Motor neuron (in vitro differentiated cells): ENCODE data around the gene MARS2. TPM values are rescaled to one million over a fixed set of nuclear protein-coding genes. Genes with fewer than 3 reads are reported as not detected.
"Not testable (repeated sequence)": the region's sequence is repeated elsewhere in the genome, so short reads cannot be mapped to it uniquely, and the experiment has no call there.

Experiments used
- ATAC-seq, 8 experiments: fragments of 200-7000 bp; cut with Tn5 transposase; replicated peaks in 6 of 8; 2 replicates each; pipeline ENCODE4 v1.8.0; 2021; ENCODE audit warnings: mild to moderate bottlenecking in 8 of 8, moderate library complexity in 8 of 8
- H3K27ac ChIP-seq, 2 donors: fragments of 250-450 bp; sonication (Bioruptor Pico); 2 replicates each; pipeline ENCODE4 v1.9.0; 2021; ENCODE audit warnings: antibody characterized with exemption in 2 of 2, mild to moderate bottlenecking in 2 of 2, moderate library complexity in 1 of 2
- H3K4me1 ChIP-seq, 2 donors: fragments of 250-450 bp; sonication (Bioruptor Pico); replicated peaks in 1 of 2; 2 replicates each; pipeline ENCODE4 v1.6.1; 2021; ENCODE audit warnings: antibody characterized with exemption in 2 of 2, mild to moderate bottlenecking in 2 of 2, moderate library complexity in 1 of 2
- H3K4me3 ChIP-seq, 5 donors: fragments of 250-450 bp; sonication (Bioruptor Pico); 2 replicates each; pipeline ENCODE4 v1.9.0; 2021; ENCODE audit warnings: antibody characterized with exemption in 5 of 5, mild to moderate bottlenecking in 5 of 5, moderate library complexity in 4 of 5
- WGBS, 10 experiments: fragments of 450-650 bp; shearing (Covaris generic); methylation state at CpG; one replicate each; pipeline ENCODE4 v1.0.0; 2022; 5-methylcytosine and 5-hydroxymethylcytosine counted together
- in situ Hi-C, 9 experiments: fragments of 400-800 bp; cut with MboI; loops; one replicate each; pipeline ENCODE4 v1.15.0; 2021; ENCODE audit warnings: low sequenced_read_pairs in 9 of 9, low pct_unique_long_range_greater_than_20kb in 2 of 9; ENCODE audit not compliant: unreplicated experiment in 9 of 9
- total RNA-seq, 8 experiments: library from RNA; unstranded; fragments of 300-600 nt; gene quantifications; 2 replicates each; pipeline versions ENCODE4 v1.2.3 to v1.2.4, GENCODE V29; 2022

MARS2 gene
- total RNA-seq, 8 experiments from 2014 or later: 5.4 to 21.0 (median 8.4) TPM

DNA sequence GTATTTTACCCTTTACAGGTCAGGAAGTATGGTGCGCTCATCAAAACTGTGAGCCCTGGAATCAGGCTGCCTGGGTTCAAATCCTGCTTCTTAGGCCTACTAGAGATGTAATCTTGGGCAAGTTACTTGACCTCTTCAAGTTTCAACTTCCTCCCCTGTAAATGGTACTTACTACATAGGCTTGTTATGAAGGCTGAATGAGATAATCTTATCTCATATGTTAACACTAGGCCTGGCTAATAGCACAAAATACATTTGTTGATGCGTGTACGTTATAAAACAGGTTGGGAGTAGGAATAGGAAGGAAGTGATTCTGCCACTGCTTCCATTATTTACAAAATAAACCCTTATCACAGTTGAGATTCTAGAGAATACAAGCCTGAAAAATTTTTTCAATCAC, 28.1 kb upstream of the MARS2 start:
- H3K27ac ChIP-seq: no peak overlapping the region
- ATAC-seq: no peak
- H3K4me3 ChIP-seq: no peak overlapping the region
- 68 to 100% (median 92%) methylated on average over 2 to 3 of the region's 3 CpGs; no CpG with 5 or more reads in 4 of the 10 experiments for WGBS, 10 experiments
- in situ Hi-C loops: no loop called here
- H3K4me1 ChIP-seq: peaks cover 0 to 11% of the 10 kb centered on the region in 2 donors

- in situ Hi-C loops: no loop called here
- Histone ChIP-seq H3K4me1 (peaks cover 0 to 11% of the 10 kb centered on the region in 2 donors), H3K4me3 (no peak overlapping the region), H3K27ac (no peak overlapping the region)
- peak in 2 of 8 experiments; percentile 53 to 58 for ATAC-seq
- WGBS, 10 experiments: 0 to 86% (median 56%) methylated on average over 1 to 2 of the region's 2 CpGs; no CpG with 5 or more reads in 1 of the 10 experiments
Measured at GRCh38 chr2:197677483-197677882, 27.7 kb upstream of the MARS2 start.

DNA sequence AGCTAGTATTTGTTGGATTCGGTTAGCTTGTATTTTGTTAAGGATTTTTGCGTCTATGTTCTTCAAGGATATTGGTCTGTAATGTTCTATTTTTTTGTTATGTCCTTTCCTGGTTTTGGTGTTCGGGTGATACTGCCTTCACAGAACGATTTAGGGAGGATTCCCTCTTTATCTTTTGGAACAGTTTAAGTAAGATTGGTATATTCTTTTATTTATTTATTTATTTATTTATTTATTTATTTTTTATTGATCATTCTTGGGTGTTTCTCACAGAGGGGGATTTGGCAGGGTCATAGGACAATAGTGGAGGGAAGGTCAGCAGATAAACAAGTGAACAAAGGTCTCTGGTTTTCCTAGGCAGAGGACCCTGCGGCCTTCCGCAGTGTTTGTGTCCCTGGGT, 10.0 kb upstream of the MARS2 start:
- in situ Hi-C loops, H3K27ac ChIP-seq, ATAC-seq, H3K4me3 ChIP-seq, H3K4me1 ChIP-seq: not testable (repeated sequence)
- WGBS, 10 experiments: 83 to 100% (median 93%) methylated on average over 2 to 4 of the region's 6 CpGs; no CpG with 5 or more reads in 1 of the 10 experiments

GRCh38 chr2:197695971-197696370, 9.2 kb upstream of the MARS2 start:
- WGBS, 10 experiments: no CpG with 5 or more reads among the region's 30 CpGs
- H3K4me3 ChIP-seq, in situ Hi-C loops, H3K4me1 ChIP-seq, ATAC-seq, H3K27ac ChIP-seq: not testable (repeated sequence)

GRCh38 chr2:197696571-197696970, 8.6 kb upstream of the MARS2 start:
- ATAC-seq, H3K4me1 ChIP-seq, H3K4me3 ChIP-seq, H3K27ac ChIP-seq, in situ Hi-C loops: not testable (repeated sequence)
- no CpG with 5 or more reads among the region's 29 CpGs for WGBS, 10 experiments

DNA sequence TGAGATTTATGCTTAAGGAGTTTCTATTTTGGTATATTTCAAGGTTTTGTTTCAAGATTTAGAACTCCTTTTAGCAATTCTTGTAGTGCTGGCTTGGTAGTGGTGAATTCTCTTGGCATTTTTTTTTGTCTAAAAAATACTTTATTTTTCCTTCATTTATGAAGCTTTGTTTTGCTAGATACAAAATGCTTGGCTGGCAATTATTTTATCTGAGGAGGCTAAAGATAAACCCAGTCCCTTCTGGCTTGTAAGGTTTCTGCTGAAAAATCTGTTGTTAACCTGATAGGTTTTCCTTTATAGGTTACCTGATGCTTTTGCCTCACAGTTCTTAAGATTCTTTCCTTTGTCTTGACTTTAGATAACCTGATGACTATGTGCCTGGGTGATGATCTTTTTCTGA, 5.4 kb upstream of the MARS2 start:
- not testable (repeated sequence) for ATAC-seq, H3K27ac ChIP-seq, H3K4me1 ChIP-seq, H3K4me3 ChIP-seq
- in situ Hi-C loops: loop anchor here in 1 of 9 experiments (10.0 kb wide), 1 partner anchor 75 kb away; no protein-coding TSS in a partner anchor

DNA sequence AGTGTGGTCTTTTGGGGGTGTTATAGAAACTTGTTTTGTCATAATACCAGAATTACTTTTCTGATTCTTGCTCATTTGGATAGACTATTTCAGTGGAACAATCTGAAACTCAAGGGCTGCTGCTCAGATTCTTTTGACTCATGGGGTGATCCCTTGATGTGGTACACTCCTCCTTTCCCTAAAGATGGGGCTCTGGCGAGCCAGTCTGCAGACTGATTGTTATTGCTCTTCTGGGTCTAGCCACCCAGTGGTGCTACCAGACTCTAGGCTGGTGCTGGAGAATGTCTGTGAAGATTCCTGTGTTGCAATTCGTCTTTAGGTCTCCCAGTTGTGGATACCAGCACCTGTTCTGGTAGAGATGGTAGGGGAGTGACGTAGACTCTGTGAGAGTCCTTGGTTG, 4.2 kb upstream of the MARS2 start:
- peaks cover 0 to 5% of the 10 kb centered on the region in 2 donors for H3K4me1 ChIP-seq
- WGBS, 10 experiments: 20 to 93% (median 57%) methylated on average over 1 to 3 of the region's 3 CpGs; no CpG with 5 or more reads in 5 of the 10 experiments
- no peak overlapping the region for H3K4me3 ChIP-seq
- no peak overlapping the region for H3K27ac ChIP-seq
- in situ Hi-C loops: loop anchor here in 1 of 9 experiments (10.0 kb wide), 1 partner anchor 74 kb away; no protein-coding TSS in a partner anchor
- ATAC-seq: no peak

- peak overlapping the region; percentile 64 to 89 (median 78) for H3K4me3 ChIP-seq
- peak overlapping the region; percentile 62 to 85 for H3K27ac ChIP-seq
- peaks cover 20% of the 10 kb centered on the region in 2 donors for H3K4me1 ChIP-seq
- 0 to 3% (median 0%) methylated on average over 1 to 5 of the region's 5 CpGs; no CpG with 5 or more reads in 1 of the 10 experiments for WGBS, 10 experiments
- ATAC-seq: peak; percentile 30 to 61 (median 53)
- in situ Hi-C loops: loop anchor here in 1 of 9 experiments (10.0 kb wide), 1 partner anchor 70 kb away; no protein-coding TSS in a partner anchor
Measured at GRCh38 chr2:197704434-197705120, 592 bp upstream of the MARS2 start.

DNA sequence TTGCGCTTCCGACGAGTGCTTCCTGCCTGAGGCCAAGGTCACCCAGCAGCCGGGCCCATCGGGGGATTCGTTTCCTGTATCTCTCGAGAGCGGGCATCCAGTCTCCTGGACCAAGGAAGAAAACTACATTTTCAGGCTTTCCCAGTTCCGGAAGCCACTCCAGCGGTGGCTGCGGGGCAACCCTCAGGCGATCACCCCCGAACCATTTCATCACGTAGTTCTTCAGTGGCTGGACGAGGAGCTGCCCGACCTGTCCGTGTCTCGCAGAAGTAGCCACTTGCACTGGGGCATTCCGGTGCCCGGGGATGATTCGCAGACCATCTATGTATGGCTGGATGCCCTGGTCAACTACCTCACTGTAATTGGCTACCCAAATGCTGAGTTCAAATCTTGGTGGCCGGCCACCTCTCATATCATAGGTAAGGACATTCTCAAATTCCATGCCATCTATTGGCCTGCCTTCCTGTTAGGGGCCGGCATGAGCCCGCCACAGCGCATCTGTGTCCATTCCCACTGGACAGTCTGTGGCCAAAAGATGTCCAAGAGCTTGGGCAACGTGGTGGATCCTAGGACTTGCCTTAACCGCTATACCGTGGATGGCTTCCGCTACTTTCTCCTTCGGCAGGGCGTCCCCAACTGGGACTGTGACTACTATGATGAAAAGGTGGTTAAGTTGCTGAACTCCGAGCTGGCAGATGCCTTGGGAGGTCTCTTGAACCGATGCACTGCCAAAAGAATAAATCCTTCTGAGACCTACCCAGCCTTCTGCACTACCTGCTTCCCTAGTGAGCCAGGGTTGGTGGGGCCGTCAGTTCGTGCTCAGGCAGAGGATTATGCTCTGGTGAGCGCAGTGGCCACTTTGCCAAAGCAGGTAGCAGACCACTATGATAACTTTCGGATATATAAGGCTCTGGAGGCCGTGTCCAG, 1.0 kb downstream of the MARS2 start:
- H3K4me1 ChIP-seq: peaks cover 20% of the 10 kb centered on the region in 2 donors
- in situ Hi-C loops: loop anchor here in 1 of 9 experiments (10.0 kb wide), 1 partner anchor 69 kb away; no protein-coding TSS in a partner anchor
- H3K27ac ChIP-seq: no peak overlapping the region
- ATAC-seq: peak in 4 of 8 experiments; percentile 0 to 2 (median 2)
- H3K4me3 ChIP-seq: peak overlapping the region; percentile 64 to 89 (median 78)
- 0 to 33% (median 6%) methylated on average over 1 to 16 of the region's 38 CpGs; no CpG with 5 or more reads in 2 of the 10 experiments for WGBS, 10 experiments

DNA sequence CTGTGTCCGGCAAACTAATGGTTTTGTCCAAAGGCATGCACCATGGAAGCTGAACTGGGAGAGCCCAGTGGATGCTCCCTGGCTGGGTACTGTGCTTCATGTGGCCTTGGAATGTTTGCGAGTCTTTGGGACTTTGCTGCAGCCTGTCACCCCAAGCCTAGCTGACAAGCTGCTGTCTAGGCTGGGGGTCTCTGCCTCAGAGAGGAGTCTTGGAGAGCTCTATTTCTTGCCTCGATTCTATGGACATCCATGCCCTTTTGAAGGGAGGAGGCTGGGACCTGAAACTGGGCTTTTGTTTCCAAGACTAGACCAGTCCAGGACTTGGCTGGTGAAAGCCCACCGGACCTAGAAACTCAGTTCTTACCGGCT, 1.7 kb downstream of the MARS2 start:
- H3K27ac ChIP-seq: no peak overlapping the region
- no peak for ATAC-seq
- peak overlapping the region; percentile 64 to 89 (median 78) for H3K4me3 ChIP-seq
- H3K4me1 ChIP-seq: peaks cover 20% of the 10 kb centered on the region in 2 donors
- in situ Hi-C loops: loop anchor here in 1 of 9 experiments (10.0 kb wide), 1 partner anchor 68 kb away; no protein-coding TSS in a partner anchor
- WGBS, 10 experiments: 0 to 40% (median 32%) methylated on average over 1 to 3 of the region's 5 CpGs; no CpG with 5 or more reads in 2 of the 10 experiments

DNA sequence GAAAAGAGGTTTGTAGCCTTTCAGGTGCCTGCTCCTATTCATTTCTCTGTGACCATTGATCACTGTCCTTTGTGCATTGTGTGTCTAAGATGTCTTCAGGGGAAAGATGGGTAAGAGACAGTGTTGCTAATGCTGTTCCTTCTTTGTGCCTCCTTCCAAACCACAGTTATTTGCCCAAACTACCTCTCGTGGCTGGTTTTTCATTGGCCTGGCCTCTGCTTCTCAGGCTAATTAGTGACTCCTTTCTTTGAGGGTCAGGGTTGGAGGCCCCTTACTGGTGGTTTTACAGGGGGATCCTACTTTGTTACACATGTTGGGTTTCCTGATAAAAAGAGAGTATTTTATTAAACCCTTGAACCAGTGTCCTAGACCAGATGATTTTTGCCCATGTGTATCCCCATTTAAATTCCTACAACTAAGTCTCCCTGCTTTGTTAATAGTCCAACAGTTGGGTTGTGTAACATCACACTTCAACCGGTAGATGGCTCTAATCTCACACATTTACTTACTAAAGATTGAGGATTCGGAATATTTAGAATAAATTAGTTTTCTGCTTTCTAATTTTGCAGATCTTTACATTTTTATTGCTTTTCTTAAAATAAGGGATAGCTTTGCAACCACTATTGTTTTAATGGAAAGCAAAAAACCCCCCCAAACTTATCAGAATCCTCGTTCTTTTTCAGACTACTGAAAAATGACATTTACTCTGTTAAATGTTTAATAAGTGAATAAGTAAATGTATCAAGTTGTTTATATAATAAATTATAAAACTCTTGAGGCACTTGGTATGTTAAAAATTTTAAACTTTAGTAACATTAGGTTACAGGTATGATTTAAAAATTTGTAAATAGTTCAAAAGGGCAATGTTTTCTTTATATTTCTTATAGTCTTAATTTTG, 2.4 kb downstream of the MARS2 start:
- Histone ChIP-seq H3K27ac (no peak overlapping the region), H3K4me1 (peaks cover 20% of the 10 kb centered on the region in 2 donors), H3K4me3 (peak overlapping the region; percentile 64 to 89 (median 78))
- WGBS, 10 experiments: 0 to 17% (median 3%) methylated on average over 1 to 4 of the region's 4 CpGs; no CpG with 5 or more reads in 1 of the 10 experiments
- ATAC-seq: no peak
- in situ Hi-C loops: loop anchor here in 1 of 9 experiments (10.0 kb wide), 1 partner anchor 67 kb away; no protein-coding TSS in a partner anchor

GRCh38 chr2:197708331-197708730, 3.2 kb downstream of the MARS2 start:
- no peak overlapping the region for H3K27ac ChIP-seq
- H3K4me1 ChIP-seq: peaks cover 20% of the 10 kb centered on the region in 2 donors
- H3K4me3 ChIP-seq: peak overlapping the region in 1 of 5 donors; percentile 81
- ATAC-seq: no peak
- in situ Hi-C loops: loop anchor here in 1 of 9 experiments (10.0 kb wide), 1 partner anchor 66 kb away; no protein-coding TSS in a partner anchor
- 0 to 80% (median 31%) methylated on average over 1 to 2 of the region's 2 CpGs for WGBS, 10 experiments
